ENCODE data around the gene NHS. TPM values are rescaled to one million over a fixed set of nuclear protein-coding genes. Genes with fewer than 3 reads are reported as not detected.

NHS gene
- total RNA-seq, 2 donors from 2014 or later = 2.0 TPM

DNA sequence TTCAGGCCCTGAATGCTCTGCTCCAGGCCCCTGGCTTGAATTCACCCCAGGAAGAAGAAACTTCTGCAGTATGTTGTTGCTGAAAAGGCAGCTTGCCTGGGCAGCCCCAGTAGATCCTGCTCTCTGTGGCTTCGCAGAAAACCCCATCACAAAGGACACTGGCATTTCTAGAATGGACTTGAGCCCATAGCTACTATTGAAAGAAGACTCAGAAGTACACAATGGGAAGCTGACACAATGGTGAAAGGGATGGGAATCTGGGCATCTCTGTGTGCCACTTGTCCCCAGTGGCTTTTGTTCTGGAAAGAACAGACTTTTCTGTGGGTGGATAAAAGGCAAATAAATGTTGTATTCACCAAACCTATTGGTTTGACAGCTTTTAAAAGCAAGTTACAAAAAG is 294.9 kb downstream of the NHS start:
- intact Hi-C loops (cut with DNase I) = no loop called here
- ATAC-seq (no peak), DNase-seq (no peak)

- intact Hi-C loops (cut with DNase I) = no loop called here
- ATAC-seq = no peak
- DNase-seq = no peak
These were observed 295.9 kb downstream of the NHS start for GRCh38 chrX:17670874-17671273.

DNA sequence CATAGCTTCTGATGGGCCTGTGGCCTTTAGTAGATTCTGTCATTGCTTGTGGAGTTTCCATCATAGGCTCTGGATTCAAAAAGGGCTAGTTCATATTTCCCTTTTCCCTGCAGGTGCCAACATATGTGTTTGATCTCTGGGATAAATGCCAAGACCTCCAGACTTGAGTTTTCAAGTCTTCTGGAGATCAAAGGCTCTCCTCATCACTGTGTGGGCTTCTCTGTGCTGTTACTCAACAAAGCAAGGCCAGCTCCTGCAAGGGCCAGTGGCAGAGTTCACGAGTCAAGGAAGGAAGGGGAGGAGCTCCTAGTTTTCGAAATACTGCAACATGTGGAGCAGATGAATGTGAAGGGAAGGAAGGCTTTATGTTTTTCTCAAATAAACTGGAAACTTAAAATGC is 299.6 kb downstream of the NHS start:
- intact Hi-C loops (cut with DNase I) = no loop called here

DNA sequence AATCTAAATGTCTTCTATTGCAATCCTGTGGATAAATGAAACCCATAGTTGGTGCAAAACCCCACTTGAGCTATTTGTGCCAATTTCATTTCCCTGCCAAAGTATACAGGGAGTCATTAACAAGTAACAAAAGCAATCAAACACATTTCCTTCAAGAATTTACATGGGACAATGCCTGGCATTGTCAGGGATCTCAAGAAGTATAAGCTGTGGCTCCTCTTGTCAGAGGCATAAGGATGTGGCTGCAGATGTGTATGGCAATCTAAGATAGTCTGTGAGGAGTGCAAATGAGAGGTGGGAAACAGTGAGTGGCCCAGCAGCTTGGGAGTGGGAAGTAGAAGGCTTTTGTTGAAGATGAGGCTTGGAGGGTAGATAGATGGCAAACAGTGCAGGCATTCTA is 304.3 kb downstream of the NHS start:
- ATAC-seq (no peak), DNase-seq (no peak)
- intact Hi-C loops (cut with DNase I) = no loop called here

More for the DNA sequence above, 299.6 kb downstream of the NHS start:
- no peak for DNase-seq
- ATAC-seq = no peak

DNA sequence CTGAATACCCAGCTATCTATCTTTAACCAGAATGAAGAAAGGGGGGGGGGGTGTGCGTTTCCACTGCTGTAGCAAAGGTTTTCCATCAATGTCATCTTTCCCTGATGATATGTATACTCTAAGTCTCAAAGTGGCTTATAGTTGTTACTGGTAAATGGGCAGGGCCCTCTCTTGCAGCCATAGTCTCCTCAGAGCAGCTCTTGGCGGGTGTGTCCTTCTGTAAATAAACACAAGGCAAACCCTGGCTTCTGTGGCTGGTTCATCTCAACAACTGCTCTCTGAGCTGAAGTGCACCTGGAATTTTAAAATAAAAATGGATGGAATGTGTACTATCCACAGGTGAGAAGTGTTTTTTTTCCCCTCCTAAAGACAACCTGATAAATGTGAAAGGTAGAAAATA is 304.8 kb downstream of the NHS start:
- ATAC-seq (no peak), DNase-seq (no peak)
- intact Hi-C loops (cut with DNase I) = loop anchor here in 1 of 2 donors (10.0 kb wide), 1 partner anchor 145 kb away; no protein-coding TSS in a partner anchor

DNA sequence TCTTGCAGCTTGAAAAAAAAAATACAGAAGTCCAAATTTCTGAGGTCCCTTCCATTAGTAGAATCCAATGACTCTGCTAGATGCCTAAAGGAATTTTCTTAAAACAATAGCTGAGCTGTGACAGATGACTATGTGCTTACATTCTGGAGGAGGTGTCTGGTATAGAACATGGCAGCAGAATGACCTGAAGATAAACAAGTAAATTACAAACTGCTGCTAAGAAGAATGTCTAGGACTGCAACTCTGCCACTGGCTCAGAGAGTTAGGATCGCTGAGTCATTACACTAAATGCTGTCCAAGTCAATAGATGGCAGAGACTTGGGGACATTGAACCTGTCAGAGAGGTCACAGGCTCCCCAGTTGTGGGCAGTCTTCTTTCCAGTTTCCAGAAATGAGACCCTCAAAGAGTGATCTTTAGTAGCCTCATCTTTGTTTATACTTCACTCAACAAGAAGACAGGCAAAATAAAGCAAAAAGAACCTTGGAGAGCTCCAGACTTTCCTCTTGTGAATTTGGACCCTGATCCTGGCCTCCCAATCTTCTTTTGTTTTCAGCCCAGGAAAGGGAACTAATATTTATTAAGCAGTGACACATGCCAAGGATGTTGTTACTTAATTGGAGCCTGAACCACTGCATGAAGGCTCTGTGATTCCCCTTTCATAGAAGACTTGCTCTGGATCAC is 305.9 kb downstream of the NHS start:
- intact Hi-C loops (cut with DNase I) = loop anchor here in 1 of 2 donors (10.0 kb wide), 1 partner anchor 146 kb away; no protein-coding TSS in a partner anchor
- ATAC-seq (no peak), DNase-seq (no peak)

- ATAC-seq = no peak
- no peak for DNase-seq
- intact Hi-C loops (cut with DNase I) = loop anchor here in 1 of 2 donors (10.0 kb wide), 1 partner anchor 147 kb away; no protein-coding TSS in a partner anchor
These were observed 307.3 kb downstream of the NHS start for GRCh38 chrX:17682259-17682658.

GRCh38 chrX:17685026-17685425 is 310.0 kb downstream of the NHS start:
- DNase-seq = no peak
- intact Hi-C loops (cut with DNase I) = loop anchor here in 1 of 2 donors (10.0 kb wide), 1 partner anchor 150 kb away; no protein-coding TSS in a partner anchor
- ATAC-seq = no peak

- intact Hi-C loops (cut with DNase I) = loop anchor here in 1 of 2 donors (10.0 kb wide), 1 partner anchor 153 kb away; no protein-coding TSS in a partner anchor
- ATAC-seq = no peak
These were observed 312.6 kb downstream of the NHS start for GRCh38 chrX:17687648-17688047.

DNA sequence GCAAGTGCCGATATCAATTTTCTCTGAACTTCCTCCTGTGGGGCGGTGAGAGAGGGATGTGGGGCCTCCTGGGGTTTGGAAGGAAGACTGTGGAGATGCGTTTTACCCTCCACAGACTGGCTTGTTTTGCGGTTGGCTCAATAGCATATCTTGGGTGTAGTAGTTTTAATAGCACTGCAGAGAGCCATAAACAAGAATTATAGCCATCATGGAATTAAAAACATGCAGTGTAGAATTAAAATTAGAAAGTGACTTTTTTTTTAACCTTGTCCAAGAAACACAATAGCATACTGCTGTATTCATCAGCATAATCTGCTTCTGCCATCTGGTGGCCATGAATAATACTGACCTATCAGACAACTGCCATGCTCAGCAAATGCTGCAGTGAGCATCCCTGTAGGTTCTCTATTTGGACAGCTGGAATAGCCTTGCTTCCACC is 315.0 kb downstream of the NHS start:
- intact Hi-C loops (cut with DNase I) = loop anchor here (2.0 to 10.0 kb wide), 4 partner anchors 155 to 448 kb away; no protein-coding TSS in a partner anchor
- peak; percentile 74 to 82 for ATAC-seq
- no peak for DNase-seq

More at GRCh38 chrX:17687648-17688047, 312.6 kb downstream of the NHS start:
- DNase-seq = no peak

- intact Hi-C loops (cut with DNase I) = loop anchor here (5.0 to 10.0 kb wide), 2 partner anchors 448 to 451 kb away; no protein-coding TSS in a partner anchor
- DNase-seq = no peak
- no peak for ATAC-seq
These were observed 317.8 kb downstream of the NHS start for GRCh38 chrX:17692709-17693346.

DNA sequence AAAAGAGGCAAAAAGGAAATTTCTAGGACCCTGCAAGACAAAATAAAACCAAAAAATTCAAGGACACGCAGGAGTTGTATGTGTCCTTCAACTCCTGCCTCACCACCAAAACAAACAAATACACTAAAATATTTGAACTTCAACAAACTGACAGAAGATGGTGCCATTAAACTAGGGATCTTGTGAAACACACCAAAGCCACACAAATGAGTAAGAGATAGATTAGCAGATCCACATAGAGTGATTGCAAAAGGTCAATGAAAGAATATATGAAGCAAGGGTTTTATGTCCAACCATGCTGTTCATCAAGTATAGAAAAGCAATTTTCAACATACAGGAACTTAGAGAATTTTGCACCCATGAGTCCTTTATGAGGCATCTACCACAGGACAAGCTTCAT is 322.2 kb downstream of the NHS start:
- intact Hi-C loops (cut with DNase I) = loop anchor here in 1 of 2 donors (10.0 kb wide), 1 partner anchor 452 kb away; no protein-coding TSS in a partner anchor
- ATAC-seq = no peak
- no peak for DNase-seq

DNA sequence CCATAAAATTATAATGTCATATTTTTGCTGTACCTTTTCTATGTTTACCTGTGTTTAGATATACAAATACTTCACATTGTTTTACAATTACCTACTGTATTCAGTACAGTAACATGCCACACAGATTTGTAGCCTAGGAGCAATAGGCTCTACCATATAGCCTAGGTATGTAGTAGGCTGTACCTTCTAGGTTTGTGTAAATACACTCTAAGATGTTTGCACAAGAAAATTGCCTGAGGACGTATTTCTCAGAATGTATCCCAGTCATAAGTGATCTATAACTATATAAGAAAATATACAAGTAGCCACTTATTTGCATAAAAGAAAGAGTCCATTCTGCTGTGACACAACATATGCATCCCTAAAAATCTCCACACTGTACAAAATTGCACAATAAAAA is 326.0 kb downstream of the NHS start:
- no peak for DNase-seq
- intact Hi-C loops (cut with DNase I) = no loop called here
- no peak for ATAC-seq

DNA sequence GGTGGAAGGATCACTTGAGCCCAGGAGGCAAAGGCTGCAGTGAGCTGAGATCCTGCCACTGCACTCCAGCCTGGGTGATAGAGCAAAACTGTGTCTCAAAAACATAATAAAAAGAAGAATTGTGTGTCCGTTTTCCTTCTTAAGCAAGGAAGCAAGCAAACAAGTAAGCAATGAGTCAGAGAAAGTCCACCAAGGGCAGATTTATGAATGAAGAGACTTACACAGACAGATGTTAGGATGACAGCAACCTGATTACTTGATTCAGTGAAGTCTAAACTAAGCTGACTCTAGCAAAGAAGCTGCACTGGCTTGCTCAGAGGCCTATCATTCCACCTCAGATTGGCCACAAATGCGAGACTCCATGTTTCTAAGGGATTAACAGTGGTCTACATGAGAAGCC is 328.2 kb downstream of the NHS start:
- no peak for ATAC-seq
- no peak for DNase-seq
- intact Hi-C loops (cut with DNase I) = no loop called here

DNA sequence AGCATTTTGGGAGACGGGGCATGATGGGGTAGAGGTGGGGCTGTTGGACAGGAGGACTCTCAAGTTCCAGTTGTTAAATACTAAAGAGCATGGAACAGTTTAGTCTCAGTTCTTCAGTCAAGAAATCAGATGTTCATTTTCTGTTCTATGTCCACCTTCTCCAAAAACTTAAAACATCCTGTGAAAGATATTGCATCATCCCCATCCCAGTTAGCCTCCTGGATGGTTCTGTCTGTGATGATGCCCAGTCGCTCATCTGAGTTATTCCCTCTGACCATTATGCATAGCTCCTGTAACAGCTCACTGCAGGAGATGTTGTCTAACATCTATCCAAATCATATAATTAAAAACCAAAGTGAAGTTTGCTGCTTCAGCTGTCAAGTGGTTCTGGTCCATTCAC is 330.2 kb downstream of the NHS start:
- DNase-seq (no peak), ATAC-seq (no peak)
- intact Hi-C loops (cut with DNase I) = no loop called here

GRCh38 chrX:17706676-17707075 is 331.7 kb downstream of the NHS start:
- DNase-seq = no peak
- no peak for ATAC-seq
- intact Hi-C loops (cut with DNase I) = no loop called here

GRCh38 chrX:17707731-17708130 is 332.7 kb downstream of the NHS start:
- intact Hi-C loops (cut with DNase I) = no loop called here
- no peak for DNase-seq
- no peak for ATAC-seq

- ATAC-seq (peak in 1 of 2 donors; percentile 53), DNase-seq (no peak)
- intact Hi-C loops (cut with DNase I) = no loop called here
These were observed 335.9 kb downstream of the NHS start for GRCh38 chrX:17710871-17711301.

DNA sequence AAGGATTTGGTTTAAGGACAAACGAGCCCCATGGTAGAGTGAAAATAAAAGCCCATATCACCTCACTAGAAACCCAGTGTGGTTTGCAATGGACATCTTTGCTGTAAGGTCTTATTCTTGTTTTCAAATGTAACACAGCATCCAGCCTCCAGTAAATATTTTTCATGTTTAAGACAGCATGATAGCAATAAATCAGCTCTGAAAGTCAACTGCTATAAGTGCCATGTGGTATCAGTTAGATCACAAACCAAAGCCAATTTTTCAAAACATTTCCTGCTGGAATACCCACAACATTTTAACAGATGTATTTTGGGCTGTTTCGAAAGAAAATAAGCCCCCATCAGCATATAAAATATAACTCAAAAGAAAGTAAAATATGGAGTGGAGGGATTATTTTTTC is 338.3 kb downstream of the NHS start:
- no peak for ATAC-seq
- no peak for DNase-seq
- intact Hi-C loops (cut with DNase I) = no loop called here

GRCh38 chrX:17718649-17719165 is 343.7 kb downstream of the NHS start:
- intact Hi-C loops (cut with DNase I) = no loop called here
- DNase-seq (no peak), ATAC-seq (no peak)
